HCT116 (cell line): ENCODE data around the gene TACC2. TPM values are rescaled to one million over a fixed set of nuclear protein-coding genes. Genes with fewer than 3 reads are reported as not detected.

Experiments
- ATAC-seq: fragments of 200-7000 bp; cut with Tn5 transposase; 2 replicates; pipeline ENCODE4 v1.9.1; 2020; ENCODE audit warnings: mild to moderate bottlenecking, moderate library complexity
- BruUV-seq: library from RNA; stranded (reverse); fragments of 400-500 nt; replicated peaks from 2 replicates; lab custom pipeline; 2021; lab: Mats Ljungman, UMichigan
- CTCF ChIA-PET: fragments of 300-600 bp; sonication (Branson Sonifier 250); formaldehyde crosslinking; loops from one replicate; lab custom pipeline; 2021; ENCODE audit warnings: antibody characterized with exemption; lab: Charles Lee
- POLR2A ChIA-PET: fragments of 300-600, 350-600 bp; sonication (Branson Sonifier 250); formaldehyde crosslinking; loops from one replicate; lab custom pipeline; 2021; ENCODE audit warnings: antibody characterized with exemption; lab: Charles Lee
- RAD21 ChIA-PET, 2 experiments: fragments of 300-600 bp; sonication (Branson Sonifier 250); formaldehyde crosslinking; loops; one replicate each; lab custom pipeline; 2023; ENCODE audit warnings: low total read pairs in 2 of 2; ENCODE audit not compliant: uncharacterized antibody in 2 of 2, unreplicated experiment in 2 of 2, low non-redundant PET in 1 of 2; lab: Charles Lee
- DNase-seq: peaks from one replicate; pipeline ENCODE4 v3.0.0-alpha.2; 2010; ENCODE audit warnings: low read depth, low spot score
- H2AFZ ChIP-seq: fragments of 200-600 bp; shearing (Covaris generic), sonication (generic); 2 replicates; pipeline ENCODE4 v1.6.1; 2017; ENCODE audit warnings: low read depth, mixed run types, mixed read lengths, antibody characterized with exemption, low read length; ENCODE audit not compliant: poor library complexity, severe bottlenecking
- H3K27ac ChIP-seq: 2 replicates; pipeline ENCODE4 v1.5.1; 2012; ENCODE audit warnings: low read depth, low read length
- H3K27me3 ChIP-seq: fragments of 200-600 bp; sonication (generic); 2 replicates; pipeline ENCODE4 v1.6.1; 2016; ENCODE audit warnings: mixed run types, low read length, mixed read lengths; ENCODE audit not compliant: insufficient read depth
- H3K36me3 ChIP-seq, 2 experiments: fragments of 200-500 bp in 1 of 2; fragments of 200-600 bp in 1 of 2; sonication (Bioruptor generic) in 1 of 2; sonication (generic) in 1 of 2; 2 replicates each; pipeline versions ENCODE4 v1.5.1 to v1.6.1; 2014 to 2016; ENCODE audit warnings: low read length in 2 of 2, inconsistent platforms in 1 of 2, mixed read lengths in 1 of 2, mixed run types in 1 of 2; ENCODE audit not compliant: insufficient read depth in 2 of 2, control insufficient read depth in 1 of 2
- H3K4me1 ChIP-seq, 2 experiments: fragments of 200-600 bp in 1 of 2; sonication (generic) in 1 of 2; 2 replicates each; pipeline versions ENCODE4 v1.5.1 to v1.6.1; 2012 to 2017; ENCODE audit warnings: low read length in 2 of 2, inconsistent platforms in 1 of 2, mild to moderate bottlenecking in 1 of 2, mixed read lengths in 1 of 2, mixed run types in 1 of 2, moderate library complexity in 1 of 2; ENCODE audit not compliant: insufficient read depth in 2 of 2, control insufficient read depth in 1 of 2
- H3K4me2 ChIP-seq: fragments of 200-600 bp; sonication (generic); 2 replicates; pipeline ENCODE4 v1.6.1; 2017; ENCODE audit warnings: mixed run types, low read length, mixed read lengths
- H3K4me3 ChIP-seq, 2 experiments: fragments of 200-600 bp in 1 of 2; sonication (generic) in 1 of 2; replicated peaks in 1 of 2; 2 replicates each; pipeline ENCODE4 v1.5.1; 2011 to 2016; ENCODE audit warnings: low read length in 2 of 2, control low read depth in 1 of 2, low read depth in 1 of 2, mild to moderate bottlenecking in 1 of 2, mixed read lengths in 1 of 2, mixed run types in 1 of 2
- H3K79me2 ChIP-seq: fragments of 200-600 bp; sonication (generic); 2 replicates; pipeline ENCODE4 v1.6.1; 2017; ENCODE audit warnings: mild to moderate bottlenecking, mixed run types, low read length, moderate library complexity, mixed read lengths; ENCODE audit not compliant: insufficient read depth
- H3K9ac ChIP-seq: fragments of 200-600 bp; sonication (generic); 2 replicates; pipeline ENCODE4 v1.6.1; 2016; ENCODE audit warnings: low read length, mixed read lengths
- H3K9me2 ChIP-seq: fragments of 200-600 bp; sonication (generic), shearing (Covaris generic); 2 replicates; pipeline ENCODE4 v1.6.1; 2017; ENCODE audit warnings: mixed run types, mild to moderate bottlenecking, moderate library complexity; ENCODE audit not compliant: insufficient read depth
- H3K9me3 ChIP-seq, 2 experiments: fragments of 200-500 bp in 1 of 2; fragments of 200-600 bp in 1 of 2; sonication (Bioruptor generic) in 1 of 2; sonication (generic) in 1 of 2; 2 replicates each; pipeline ENCODE4 v1.6.1; 2014 to 2017; ENCODE audit warnings: low read length in 2 of 2, mixed read lengths in 2 of 2, inconsistent platforms in 1 of 2, low read depth in 1 of 2, mild to moderate bottlenecking in 1 of 2, mixed run types in 1 of 2, moderate library complexity in 1 of 2; ENCODE audit not compliant: control insufficient read depth in 1 of 2, insufficient read depth in 1 of 2
- H4K20me1 ChIP-seq: fragments of 200-600 bp; sonication (generic), shearing (Covaris generic); 2 replicates; pipeline ENCODE4 v1.6.1; 2017; ENCODE audit warnings: mixed run types, mild to moderate bottlenecking, moderate library complexity; ENCODE audit not compliant: insufficient read depth
- CEBPB ChIP-seq: IDR thresholded peaks from 2 replicates; pipeline ENCODE4 v1.6.1; 2012; ENCODE audit warnings: low read depth
- CTCF ChIP-seq, 3 experiments: fragments of 200-600 bp in 1 of 3; sonication (generic) in 1 of 3; IDR thresholded peaks in 2 of 3; conservative IDR thresholded peaks in 1 of 3; 2 replicates each; pipeline ENCODE4 v1.5.1; 2012 to 2017; ENCODE audit warnings: low read depth in 2 of 3, low read length in 2 of 3, antibody characterized with exemption in 1 of 3, borderline replicate concordance in 1 of 3, control low read depth in 1 of 3, mild to moderate bottlenecking in 1 of 3, mixed read lengths in 1 of 3, mixed run types in 1 of 3, moderate library complexity in 1 of 3; ENCODE audit not compliant: insufficient read depth in 1 of 3
- EZH2 ChIP-seq: fragments of 200-600 bp; sonication (generic); IDR thresholded peaks from 2 replicates; pipeline ENCODE4 v1.6.1; 2017; ENCODE audit warnings: antibody characterized with exemption, mixed run types
- EZH2phosphoT487 ChIP-seq: fragments of 200-600 bp; IDR thresholded peaks from 2 replicates; pipeline ENCODE4 v1.6.1; 2018; ENCODE audit warnings: antibody characterized with exemption, borderline replicate concordance
- FOSL1 ChIP-seq: IDR thresholded peaks from 2 replicates; pipeline ENCODE4 v1.6.1; 2012; ENCODE audit warnings: low read depth
- JUND ChIP-seq: IDR thresholded peaks from 2 replicates; pipeline ENCODE4 v1.6.1; 2012
- RAD21 ChIP-seq: IDR thresholded peaks from 2 replicates; pipeline ENCODE4 v1.6.1; 2012; ENCODE audit warnings: low read depth, mild to moderate bottlenecking
- SP1 ChIP-seq: IDR thresholded peaks from 2 replicates; pipeline ENCODE4 v1.6.1; 2012; ENCODE audit warnings: low read depth
- SRF ChIP-seq: IDR thresholded peaks from 2 replicates; pipeline ENCODE4 v1.6.1; 2012; ENCODE audit warnings: low read depth
- YY1 ChIP-seq: IDR thresholded peaks from 2 replicates; pipeline ENCODE4 v1.6.1; 2011; ENCODE audit warnings: low read length, low read depth, moderate library complexity, mild to moderate bottlenecking; ENCODE audit not compliant: insufficient replicate concordance; ENCODE audit errors: extremely low read depth
- ZNF274 ChIP-seq: fragments of 200-500 bp; sonication (Bioruptor generic); IDR thresholded peaks from 2 replicates; pipeline ENCODE4 v1.6.1; 2014; ENCODE audit warnings: mild to moderate bottlenecking, low read depth, low read length, inconsistent platforms
- intact Hi-C: fragments of 100-400 bp; cut with micrococcal nuclease; formaldehyde crosslinking; loops from 2 replicates; pipeline ENCODE4 v1.10.0; 2022
- total RNA-seq: library from RNA; stranded (reverse); gene quantifications from one replicate; pipeline ENCODE4 v1.2.1, GENCODE V29; 2021; ENCODE audit not compliant: unreplicated experiment

TACC2 gene
- total RNA-seq, 1 experiment from 2014 or later, result 38.6 TPM

DNA sequence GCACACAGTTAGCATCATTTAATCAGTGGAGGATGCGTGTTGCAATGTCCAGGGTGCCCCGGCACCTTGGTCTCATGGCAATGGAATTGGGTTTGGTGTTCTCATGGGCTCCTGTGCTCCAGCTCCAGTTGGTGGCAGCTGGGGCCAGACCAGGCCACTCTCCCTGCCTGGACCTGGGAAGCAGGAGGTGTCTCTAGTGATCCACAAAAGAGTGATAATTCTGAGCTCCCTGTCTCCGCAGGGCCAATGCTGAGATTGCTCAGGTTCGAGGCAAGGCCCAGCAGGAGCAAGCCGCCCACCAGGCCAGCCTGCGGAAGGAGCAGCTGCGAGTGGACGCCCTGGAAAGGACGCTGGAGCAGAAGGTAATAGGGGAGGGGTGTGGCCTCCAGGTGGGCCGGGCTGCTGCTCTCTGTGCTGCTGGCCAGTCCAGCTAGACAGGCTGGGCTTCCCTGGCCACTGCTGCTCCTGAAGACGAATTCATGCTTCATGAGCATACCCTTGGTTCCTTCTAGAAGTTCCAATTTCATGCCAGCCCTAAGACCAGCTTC, 260.4 kb downstream of the TACC2 start:
- no peak overlapping the region for H2AFZ ChIP-seq
- H3K4me3 ChIP-seq, result no peak overlapping the region
- H3K79me2 ChIP-seq, result no peaks in the 10 kb centered on the region
- BruUV-seq, result no TSS peak
- H3K27ac ChIP-seq, result no peak overlapping the region
- no peak overlapping the region for H3K9ac ChIP-seq
- ChIA-PET POLR2A (no interaction called here), RAD21 (no interaction called here), CTCF (no interaction called here)
- H3K9me3 ChIP-seq, result no peaks in the 10 kb centered on the region
- no peak for TF ChIP-seq EZH2phosphoT487
- no peak for TF ChIP-seq RAD21
- no peak for TF ChIP-seq SRF
- TF ChIP-seq EZH2, result no peak
- TF ChIP-seq YY1, result no peak
- no peak for TF ChIP-seq ZNF274
- TF ChIP-seq FOSL1, result no peak
- TF ChIP-seq SP1, result no peak
- no peak for TF ChIP-seq CTCF (IDR thresholded peaks at IDR 0.05 in 2 of 3, conservative IDR thresholded peaks at IDR 0.05 in 1 of 3; ENCODE audit: borderline replicate concordance in 1 of 3, insufficient read depth in 1 of 3, low read depth in 2 of 3, low read length in 2 of 3)
- TF ChIP-seq CEBPB, result no peak
- no peak for TF ChIP-seq JUND
- H3K4me2 ChIP-seq, result no peak overlapping the region
- H4K20me1 ChIP-seq, result no peaks in the 10 kb centered on the region
- H3K9me2 ChIP-seq, result no peaks in the 10 kb centered on the region
- DNase-seq, result no peak
- H3K4me1 ChIP-seq, result no peaks in the 10 kb centered on the region
- H3K27me3 ChIP-seq, result no peaks in the 10 kb centered on the region
- ATAC-seq, result no peak
- intact Hi-C loops, result no loop called here
- H3K36me3 ChIP-seq, result no peaks in the 10 kb centered on the region
